GM19468 (cell line): Measurements from ENCODE around the gene GALNT11.
"Not testable (repeated sequence)": the region's sequence is repeated elsewhere in the genome, so short reads cannot be mapped to it uniquely, and the experiment has no call there.

Source experiments
- ATAC-seq: cut with Tn5 transposase; IDR thresholded peaks from one replicate; pipeline ENCODE4 v1.9.1; 2021; ENCODE audit warnings: mild to moderate bottlenecking, moderate library complexity, moderate number of reproducible peaks; ENCODE audit not compliant: unreplicated experiment; ENCODE audit errors: extremely low read depth

Gene GALNT11

GRCh38 chr7:152025937-152026890 is 740 bp downstream of the GALNT11 start:
- no peak for ATAC-seq

- ATAC-seq, result not testable (repeated sequence)
Measured at GRCh38 chr7:152027491-152028365, 2.3 kb downstream of the GALNT11 start.

GRCh38 chr7:152030059-152030458 is 4.6 kb downstream of the GALNT11 start:
- not testable (repeated sequence) for ATAC-seq

GRCh38 chr7:152030639-152031038 is 5.2 kb downstream of the GALNT11 start:
- not testable (repeated sequence) for ATAC-seq

- no peak for ATAC-seq
Measured at GRCh38 chr7:152035817-152036216, 10.3 kb downstream of the GALNT11 start.

- ATAC-seq, result not testable (repeated sequence)
Measured at GRCh38 chr7:152038410-152038809, 12.9 kb downstream of the GALNT11 start.

- ATAC-seq, result not testable (repeated sequence)
Measured at GRCh38 chr7:152043086-152043485, 17.6 kb downstream of the GALNT11 start.

DNA sequence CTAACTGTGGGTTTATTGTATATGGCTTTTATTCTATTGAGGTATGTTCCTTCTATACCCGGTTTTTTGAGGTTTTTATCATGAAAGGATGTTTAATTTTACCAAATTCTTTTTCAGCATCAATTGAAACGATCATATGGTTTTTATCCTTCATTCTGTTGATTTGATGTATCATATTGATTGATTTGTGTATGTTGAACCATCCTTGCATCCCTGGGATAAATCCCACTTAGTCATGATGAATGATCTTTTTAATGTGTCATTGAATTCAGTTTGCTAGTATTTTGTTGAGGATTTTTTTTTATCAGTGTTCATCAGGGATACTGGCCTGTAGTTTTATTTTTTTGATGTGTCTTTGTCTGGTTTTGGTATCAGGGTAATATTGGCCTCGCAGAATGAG is 19.4 kb downstream of the GALNT11 start:
- ATAC-seq, result not testable (repeated sequence)

DNA sequence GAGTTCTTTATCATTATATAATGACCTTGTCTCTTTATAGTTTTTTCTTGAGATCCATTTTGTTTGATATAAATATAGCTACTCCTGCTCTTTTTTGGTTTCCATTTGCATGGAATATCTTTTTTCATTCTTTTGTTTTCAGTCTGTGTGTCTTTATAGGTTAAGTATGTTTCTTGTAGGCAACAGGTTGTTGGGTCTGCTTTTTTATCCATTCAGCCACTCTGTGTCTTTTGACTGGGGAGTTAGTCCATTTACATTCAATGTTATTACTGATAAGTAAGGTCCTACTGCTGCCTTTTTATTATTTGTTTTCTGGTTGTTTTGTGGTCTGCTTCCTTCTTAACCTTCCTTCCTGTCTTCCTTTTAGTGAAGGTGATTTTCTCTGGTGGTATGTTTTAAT is 21.1 kb downstream of the GALNT11 start:
- ATAC-seq, result no peak

- no peak for ATAC-seq
Measured at GRCh38 chr7:152048051-152048450, 22.6 kb downstream of the GALNT11 start.

DNA sequence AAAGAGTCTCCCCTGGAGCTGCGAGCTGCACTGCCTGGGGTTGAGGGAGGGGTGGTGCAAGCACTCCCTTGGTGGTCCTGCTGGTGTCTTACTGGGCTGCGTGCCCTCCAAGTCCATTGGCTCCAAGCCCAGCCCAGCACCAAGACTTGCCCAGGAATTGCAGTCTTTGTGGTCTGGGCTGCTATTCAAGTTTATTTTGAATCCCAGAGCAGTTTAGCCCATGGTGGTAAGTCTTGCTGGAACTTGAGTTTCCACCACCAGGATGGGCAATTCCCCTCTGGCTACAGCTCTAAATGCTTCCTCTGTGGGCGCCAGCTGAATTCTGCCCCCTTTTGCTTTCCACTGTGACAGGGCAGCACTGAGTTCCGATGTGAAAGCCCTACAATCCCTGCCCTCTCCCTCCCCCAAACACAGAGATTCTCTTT is 25.1 kb downstream of the GALNT11 start:
- ATAC-seq, result no peak

DNA sequence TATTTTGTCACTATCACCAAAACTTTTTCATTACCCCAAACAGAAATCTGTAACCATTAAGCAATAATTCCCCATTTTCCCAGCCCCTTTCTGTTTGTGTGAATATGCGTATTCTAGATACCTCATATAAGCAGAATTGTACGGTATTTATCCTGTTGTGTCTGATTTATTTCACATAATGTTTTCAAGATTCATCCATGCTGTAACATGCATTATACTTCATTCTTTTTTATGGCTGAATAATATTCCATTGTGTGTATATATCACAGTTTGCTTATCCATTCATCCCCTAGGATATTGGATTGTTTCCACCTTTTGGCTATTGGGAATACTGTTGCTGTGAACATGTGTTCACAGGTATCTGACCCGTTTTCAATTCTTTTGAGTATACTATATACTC is 26.5 kb downstream of the GALNT11 start:
- ATAC-seq, result no peak

- no peak for ATAC-seq
Measured at GRCh38 chr7:152052771-152053170, 27.3 kb downstream of the GALNT11 start.

DNA sequence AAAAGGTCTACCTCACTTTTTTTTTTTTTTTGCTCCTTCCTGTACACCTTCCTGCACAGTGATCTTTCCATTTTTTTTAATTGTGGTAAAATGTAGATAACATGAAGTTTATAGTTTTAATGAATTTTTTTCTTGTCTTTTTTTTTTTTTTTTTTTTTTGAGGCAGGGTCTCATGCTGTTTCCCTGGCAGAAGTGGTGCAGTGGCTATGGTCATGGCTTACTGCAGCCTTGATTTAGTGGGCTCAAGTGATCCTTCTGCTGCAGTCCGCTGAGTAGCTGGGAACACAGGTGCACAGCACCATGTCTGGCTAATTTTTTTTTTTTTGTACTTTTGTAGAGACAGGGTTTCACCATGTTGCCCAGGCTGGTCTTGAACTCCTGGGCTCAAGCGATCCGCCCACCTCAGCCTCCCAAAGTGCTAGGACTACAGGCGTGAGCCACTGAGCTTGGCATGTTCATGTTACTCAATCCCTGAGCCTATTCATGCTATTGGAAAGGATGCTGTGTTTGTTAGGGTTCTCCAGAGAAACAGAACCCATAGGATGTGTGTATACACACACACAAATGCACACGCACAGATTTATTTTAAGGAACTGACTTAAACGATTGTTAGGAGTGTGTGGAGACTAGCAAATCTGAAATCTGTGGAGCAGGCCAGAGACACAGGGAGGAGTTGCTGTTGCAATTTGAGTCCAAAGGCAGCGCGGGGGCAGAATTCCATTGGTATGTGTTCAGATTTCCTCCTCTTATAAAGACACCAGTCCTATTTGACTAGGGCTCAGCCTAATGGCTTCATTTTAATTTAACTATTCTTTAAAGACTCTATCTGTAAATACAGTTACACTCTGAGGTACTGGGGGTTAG is 29.1 kb downstream of the GALNT11 start:
- ATAC-seq, result no peak

DNA sequence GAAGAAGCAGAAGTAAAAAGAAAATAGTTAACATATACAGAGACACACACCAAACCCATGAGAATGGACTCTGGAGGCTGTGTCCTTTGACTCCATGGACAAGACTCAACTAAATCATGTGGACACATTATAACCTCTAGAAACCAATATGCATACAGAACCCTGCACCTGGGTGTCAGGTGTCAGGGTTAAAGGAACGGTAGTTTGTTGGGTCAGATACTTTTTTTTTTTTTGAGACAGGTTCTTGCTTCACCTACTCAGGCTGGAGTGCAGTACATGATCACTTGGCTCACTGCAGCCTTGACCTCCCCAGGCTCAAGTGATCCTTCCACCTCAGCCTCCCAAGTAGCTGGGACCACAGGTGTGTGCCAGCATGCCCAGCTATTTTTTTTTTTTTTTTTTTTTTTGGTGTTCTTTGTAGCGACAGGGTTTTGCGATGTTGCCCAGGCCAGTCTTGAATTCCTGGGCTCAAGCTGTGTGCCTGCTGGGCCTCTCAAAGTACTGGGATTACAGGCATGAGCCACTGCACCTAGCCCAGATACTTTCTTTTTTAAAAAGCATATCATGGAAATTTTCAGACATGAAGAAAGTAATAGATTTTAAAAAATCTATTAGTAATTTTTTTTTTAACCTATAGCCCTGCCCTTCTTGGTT is 31.3 kb downstream of the GALNT11 start:
- no peak for ATAC-seq

DNA sequence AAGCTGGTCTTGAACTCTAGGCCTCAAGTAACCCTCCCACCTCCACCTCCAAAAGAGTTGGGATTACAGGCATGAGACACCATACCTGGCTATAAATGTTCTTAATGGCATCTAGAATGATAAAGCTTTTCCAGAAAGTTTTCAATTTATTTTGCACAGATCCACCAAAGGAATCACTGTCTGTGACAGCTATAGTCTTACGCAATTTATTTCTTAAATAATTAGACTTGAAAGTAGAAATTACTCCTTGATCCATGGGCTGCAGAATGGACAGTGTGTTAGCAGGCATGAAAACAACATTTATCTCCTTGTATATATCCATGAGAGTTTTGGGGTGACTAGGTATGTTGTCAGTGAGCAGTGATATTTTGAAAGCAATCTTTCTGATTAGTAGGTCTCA is 33.8 kb downstream of the GALNT11 start:
- no peak for ATAC-seq

- ATAC-seq, result not testable (repeated sequence)
Measured at GRCh38 chr7:152061086-152061485, 35.6 kb downstream of the GALNT11 start.

GRCh38 chr7:152063192-152063591 is 37.7 kb downstream of the GALNT11 start:
- not testable (repeated sequence) for ATAC-seq

DNA sequence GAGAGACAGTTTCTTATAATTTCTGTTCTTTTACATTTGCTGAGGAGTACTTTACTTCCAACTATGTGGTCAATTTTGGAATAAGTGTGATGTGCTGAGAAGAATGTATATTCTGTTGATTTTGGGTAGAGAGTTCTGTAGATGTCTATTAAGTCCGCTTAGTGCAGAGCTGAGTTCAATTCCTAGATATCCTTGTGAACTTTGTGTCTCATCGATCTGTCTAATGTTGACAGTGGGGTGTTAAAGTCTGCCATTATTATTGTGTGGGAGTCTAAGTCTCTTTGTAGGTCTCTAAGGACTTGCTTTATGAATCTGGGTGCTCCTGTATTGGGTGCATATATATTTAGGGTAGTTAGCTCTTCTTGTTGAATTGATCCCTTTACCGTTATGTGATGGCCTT is 38.3 kb downstream of the GALNT11 start:
- ATAC-seq, result not testable (repeated sequence)
